BJ (cell line): ENCODE results near the gene SELENOI. TPM values are rescaled to one million over a fixed set of nuclear protein-coding genes. Genes with fewer than 3 reads are reported as not detected.
A peak's percentile ranks its signal among the peaks of the same experiment; 100 is the strongest.

Source experiments
- CTCF ChIA-PET: fragments of 350-600 bp; formaldehyde crosslinking; extraction: SDS; loops from one replicate; lab custom pipeline; 2021; ENCODE audit warnings: antibody characterized with exemption, inconsistent platforms; lab: Yijun Ruan, JAX
- POLR2A ChIA-PET: fragments of 300-600 bp; sonication (Branson Sonifier 250); formaldehyde crosslinking; extraction: SDS; loops from one replicate; lab custom pipeline; 2021; ENCODE audit warnings: antibody characterized with exemption; lab: Charles Lee
- DNase-seq: peaks from one replicate; pipeline ENCODE4 v3.0.0-alpha.2; 2011; ENCODE audit warnings: low read depth
- H3K27me3 ChIP-seq: 2 replicates; pipeline ENCODE4 v1.6.0; 2011; ENCODE audit warnings: low read length; ENCODE audit not compliant: control insufficient read depth, insufficient read depth
- H3K36me3 ChIP-seq: 2 replicates; pipeline ENCODE4 v1.5.1; 2011; ENCODE audit warnings: low read length; ENCODE audit not compliant: control insufficient read depth, insufficient read depth
- H3K4me3 ChIP-seq: 2 replicates; pipeline ENCODE4 v1.5.1; 2011; ENCODE audit warnings: low read depth, mild to moderate bottlenecking, control low read depth, low read length
- polyA plus RNA-seq: library from polyadenylated mRNA; depleted of rRNA; stranded (reverse); fragments of >200 nt; gene quantifications from 2 replicates; pipeline ENCODE4 v1.2.3, GENCODE V29; 2011
- TF ChIP-seq, protein P1 (sequence below): IDR thresholded peaks from 2 replicates; pipeline ENCODE4 v1.5.1; 2011; ENCODE audit warnings: low read depth, mild to moderate bottlenecking, control low read depth, inconsistent platforms, low read length, moderate library complexity; ENCODE audit not compliant: insufficient read depth

The SELENOI gene
- polyA plus RNA-seq, 1 experiment, result 9.5 TPM

DNA sequence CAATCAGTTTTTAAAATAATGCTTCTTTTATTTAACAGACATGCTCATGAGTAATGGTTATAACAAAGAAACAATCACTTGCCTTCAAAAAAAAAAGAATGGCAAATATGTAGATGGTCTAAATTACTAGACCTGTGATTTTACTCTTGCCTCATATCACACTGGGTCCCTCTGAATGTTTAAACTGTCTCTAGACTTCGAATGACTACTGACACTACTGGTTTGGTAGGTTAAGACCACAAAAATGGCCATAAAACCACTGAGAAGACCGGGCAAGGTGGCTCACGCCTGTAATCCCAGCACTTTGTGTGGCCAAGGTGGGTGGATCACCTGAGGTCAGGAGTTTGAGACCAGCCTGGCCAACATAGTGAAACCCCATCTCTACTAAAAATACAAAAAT lies 5.1 kb upstream of the SELENOI start:
- DNase-seq, result no peak
- no peaks in the 10 kb centered on the region for H3K36me3 ChIP-seq
- CTCF ChIA-PET, result no interaction called here

DNA sequence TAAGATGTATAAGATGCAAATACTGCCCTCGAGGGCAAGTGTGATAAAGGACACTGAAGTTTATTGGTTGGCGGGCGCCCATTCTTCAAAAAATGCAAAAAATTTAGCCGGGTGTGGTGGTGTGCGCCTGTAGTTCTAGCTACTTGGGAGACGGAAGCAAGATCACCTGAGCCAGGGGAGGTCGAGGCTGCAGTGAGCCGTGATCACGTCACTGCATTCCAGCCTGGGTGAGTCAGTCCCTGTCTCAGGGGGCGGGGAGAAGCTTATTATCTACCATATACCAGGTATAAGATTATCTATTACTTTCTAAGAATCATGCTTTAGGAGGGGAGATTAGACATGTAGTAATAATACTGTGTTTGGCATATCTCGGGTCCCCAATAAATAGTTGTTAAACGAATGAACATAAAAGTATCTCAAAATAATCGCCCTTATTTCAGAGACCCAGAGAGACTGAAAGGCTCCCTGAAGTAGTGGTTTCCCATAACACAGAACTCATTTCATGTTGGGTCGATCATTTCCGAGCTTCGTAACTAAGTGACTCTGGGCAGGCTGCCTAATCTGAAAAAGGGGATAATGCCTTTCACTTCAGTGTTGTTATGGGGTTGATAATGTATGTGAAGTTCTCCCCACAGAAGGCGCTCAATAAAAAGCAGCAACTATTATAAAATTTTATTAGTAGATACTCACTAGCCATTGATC lies 1.2 kb upstream of the SELENOI start:
- Histone ChIP-seq H3K27me3 (no peaks in the 10 kb centered on the region), H3K36me3 (no peaks in the 10 kb centered on the region), H3K4me3 (peak overlapping the region; percentile 64)
- ChIA-PET CTCF (interaction anchor here (0.6 to 1.1 kb wide), 2 partner anchors 96 to 166 kb away, joined by 3 read pairs; no protein-coding TSS in a partner anchor), POLR2A (no interaction called here)
- DNase-seq, result no peak
- TF ChIP-seq, protein P1, sequence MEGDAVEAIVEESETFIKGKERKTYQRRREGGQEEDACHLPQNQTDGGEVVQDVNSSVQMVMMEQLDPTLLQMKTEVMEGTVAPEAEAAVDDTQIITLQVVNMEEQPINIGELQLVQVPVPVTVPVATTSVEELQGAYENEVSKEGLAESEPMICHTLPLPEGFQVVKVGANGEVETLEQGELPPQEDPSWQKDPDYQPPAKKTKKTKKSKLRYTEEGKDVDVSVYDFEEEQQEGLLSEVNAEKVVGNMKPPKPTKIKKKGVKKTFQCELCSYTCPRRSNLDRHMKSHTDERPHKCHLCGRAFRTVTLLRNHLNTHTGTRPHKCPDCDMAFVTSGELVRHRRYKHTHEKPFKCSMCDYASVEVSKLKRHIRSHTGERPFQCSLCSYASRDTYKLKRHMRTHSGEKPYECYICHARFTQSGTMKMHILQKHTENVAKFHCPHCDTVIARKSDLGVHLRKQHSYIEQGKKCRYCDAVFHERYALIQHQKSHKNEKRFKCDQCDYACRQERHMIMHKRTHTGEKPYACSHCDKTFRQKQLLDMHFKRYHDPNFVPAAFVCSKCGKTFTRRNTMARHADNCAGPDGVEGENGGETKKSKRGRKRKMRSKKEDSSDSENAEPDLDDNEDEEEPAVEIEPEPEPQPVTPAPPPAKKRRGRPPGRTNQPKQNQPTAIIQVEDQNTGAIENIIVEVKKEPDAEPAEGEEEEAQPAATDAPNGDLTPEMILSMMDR, result no peak

More for the DNA sequence above, 5.1 kb upstream of the SELENOI start:
- Histone ChIP-seq H3K4me3 (no peak overlapping the region), H3K27me3 (no peaks in the 10 kb centered on the region)
- POLR2A ChIA-PET, result no interaction called here
- TF ChIP-seq, protein P1, result no peak

DNA sequence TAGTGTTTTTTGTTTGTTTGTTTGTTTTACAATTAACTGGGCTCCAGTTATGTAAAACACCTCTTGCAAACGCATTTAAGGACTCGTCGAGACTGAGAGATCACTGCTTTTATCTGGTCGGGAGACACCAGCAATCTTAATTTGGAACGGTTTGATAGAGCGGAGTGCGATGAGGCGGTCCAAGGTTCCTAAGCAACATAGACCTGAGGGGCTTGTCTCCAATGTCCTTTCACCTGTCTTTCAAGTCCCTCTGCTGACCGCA lies 729 bp upstream of the SELENOI start:
- TF ChIP-seq, protein P1, result no peak
- CTCF ChIA-PET, result interaction anchor here (0.6 to 1.7 kb wide), 5 partner anchors 15 to 167 kb away, joined by 3 to 8 read pairs (median 3); no protein-coding TSS in a partner anchor
- POLR2A ChIA-PET, result no interaction called here

DNA sequence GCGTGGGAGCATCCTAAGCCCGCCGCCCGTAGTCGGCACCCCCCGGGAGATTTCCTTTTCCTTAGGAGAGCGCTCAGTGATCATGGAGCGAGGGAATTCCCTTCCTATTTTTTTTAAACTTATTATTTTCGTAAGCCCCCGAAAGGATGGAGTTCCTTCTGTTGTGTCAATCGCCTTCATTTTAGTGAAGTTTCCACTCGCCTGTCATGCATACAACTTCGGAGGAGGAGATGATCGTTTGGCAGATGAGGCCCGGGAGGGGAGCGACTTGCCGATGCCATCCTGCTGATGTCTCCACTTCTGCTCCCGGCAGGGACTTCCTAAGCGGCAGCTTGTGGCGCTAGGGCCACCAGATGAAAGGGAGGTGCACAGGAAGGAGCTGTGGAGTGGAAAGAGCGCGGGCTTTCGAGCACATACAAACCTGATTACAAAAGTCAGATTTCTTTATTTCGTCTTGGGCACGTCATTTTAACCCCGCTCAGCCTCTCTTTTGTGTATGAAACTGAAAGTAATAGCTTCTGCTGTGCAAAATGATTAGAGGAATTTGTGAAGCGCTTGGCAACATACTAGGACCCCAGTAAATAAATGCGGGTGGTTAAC lies 611 bp downstream of the SELENOI start, which contains the start of gene ADGRF3:
Gene ADGRF3, minus strand, starts transcription at position 336 of the 600 bp plus-strand sequence. CDS start 555 bp downstream, outside the sequence.
- Histone ChIP-seq H3K27me3 (no peaks in the 10 kb centered on the region), H3K36me3 (no peaks in the 10 kb centered on the region), H3K4me3 (peak within 1 kb of the TSS; percentile 84)
- TF ChIP-seq, protein P1, result no peak
- POLR2A ChIA-PET, result no interaction called here
- no peak for DNase-seq
- CTCF ChIA-PET, result interaction anchor here (1.7 kb wide), 2 partner anchors 9 to 16 kb away, joined by 3 to 8 read pairs; no protein-coding TSS in a partner anchor

More for the DNA sequence above, 729 bp upstream of the SELENOI start:
- H3K36me3 ChIP-seq, result no peaks in the 10 kb centered on the region
- no peak for DNase-seq
- H3K4me3 ChIP-seq, result peak overlapping the region; percentile 64
- H3K27me3 ChIP-seq, result no peaks in the 10 kb centered on the region

DNA sequence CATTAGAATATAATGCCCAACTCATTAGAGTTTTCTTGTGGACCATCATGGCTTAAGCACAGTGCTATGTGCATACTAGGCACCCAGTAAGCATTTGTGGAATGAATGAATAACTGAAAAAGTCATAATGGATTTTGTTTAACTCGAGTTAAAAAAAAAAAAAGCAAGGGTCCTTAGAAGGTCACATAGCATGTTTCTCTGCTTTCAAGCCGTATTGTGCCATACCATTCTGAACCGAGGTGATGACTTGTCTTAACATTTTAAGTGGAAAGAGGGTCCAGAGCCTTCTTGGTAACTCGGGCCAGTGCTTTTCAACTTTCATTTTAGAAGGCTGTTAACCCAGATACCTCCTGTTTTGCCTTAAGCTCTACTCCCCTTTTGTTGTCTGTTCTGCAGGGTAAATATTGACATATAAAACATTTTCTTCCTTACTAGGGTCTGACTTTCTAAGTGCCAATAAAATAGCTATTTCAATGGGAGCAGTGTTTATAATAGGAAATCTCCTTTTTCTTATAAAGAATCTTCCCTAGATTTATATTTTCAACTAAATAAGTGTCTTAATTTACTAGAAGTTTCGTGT lies 1.4 kb downstream of the SELENOI start:
- no peaks in the 10 kb centered on the region for H3K36me3 ChIP-seq
- no peaks in the 10 kb centered on the region for H3K27me3 ChIP-seq
- H3K4me3 ChIP-seq, result peak overlapping the region; percentile 84
- TF ChIP-seq, protein P1, result no peak
- ChIA-PET CTCF (interaction anchor here (1.7 kb wide), 1 partner anchor 10 kb away, joined by 3 read pairs; no protein-coding TSS in a partner anchor), POLR2A (no interaction called here)
- no peak for DNase-seq
